NCI-H345 treated with DMSO at 0.1 percent for 48 hours (cell line): ENCODE results near the gene OAF.

Source experiments
- DNase-seq: peaks from one replicate; lab custom pipeline; 2025; ENCODE audit not compliant: unreplicated experiment; lab: John Stamatoyannopoulos, UW

The OAF gene

GRCh38 chr11:120200677-120201076 is 10.2 kb upstream of the OAF start:
- DNase-seq = no peak

DNA sequence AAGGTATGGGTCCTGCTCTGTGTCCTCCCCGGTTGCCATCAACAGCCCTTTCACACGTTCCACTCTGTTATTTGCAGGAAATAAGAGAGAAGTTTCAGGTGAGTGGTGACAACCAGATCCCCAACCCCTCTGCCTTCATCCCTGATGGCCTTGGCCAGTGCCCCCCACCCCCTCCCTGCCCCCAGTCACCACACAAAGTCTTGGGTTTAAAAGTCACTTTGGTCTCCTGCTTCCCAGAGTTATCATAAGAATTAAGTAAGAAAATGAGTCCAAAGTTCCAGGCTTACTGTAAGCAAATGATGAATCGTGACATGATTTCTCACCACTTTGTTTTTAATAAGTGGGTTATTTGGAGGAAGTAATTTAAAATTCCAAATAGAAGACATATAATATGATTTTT is 9.2 kb upstream of the OAF start:
- no peak for DNase-seq

DNA sequence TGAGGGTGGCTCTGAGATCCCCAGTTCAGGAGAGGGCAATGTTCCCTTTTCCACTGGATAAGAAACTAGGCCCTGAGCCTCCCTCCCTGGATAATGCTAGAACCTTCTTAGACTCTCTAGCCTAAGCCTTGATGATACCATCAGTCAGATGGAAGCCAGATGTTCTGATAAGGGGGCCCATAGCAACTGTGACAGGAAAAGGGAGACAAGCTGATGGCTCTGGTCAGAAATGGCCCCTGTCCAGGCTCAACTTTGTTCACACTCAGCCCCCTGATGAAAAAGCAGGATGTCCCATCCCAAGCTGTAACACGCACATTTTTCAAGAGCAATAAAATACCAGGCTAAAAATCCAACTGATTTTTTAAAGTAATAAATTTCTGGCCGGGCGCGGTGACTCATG is 7.2 kb upstream of the OAF start:
- no peak for DNase-seq

DNA sequence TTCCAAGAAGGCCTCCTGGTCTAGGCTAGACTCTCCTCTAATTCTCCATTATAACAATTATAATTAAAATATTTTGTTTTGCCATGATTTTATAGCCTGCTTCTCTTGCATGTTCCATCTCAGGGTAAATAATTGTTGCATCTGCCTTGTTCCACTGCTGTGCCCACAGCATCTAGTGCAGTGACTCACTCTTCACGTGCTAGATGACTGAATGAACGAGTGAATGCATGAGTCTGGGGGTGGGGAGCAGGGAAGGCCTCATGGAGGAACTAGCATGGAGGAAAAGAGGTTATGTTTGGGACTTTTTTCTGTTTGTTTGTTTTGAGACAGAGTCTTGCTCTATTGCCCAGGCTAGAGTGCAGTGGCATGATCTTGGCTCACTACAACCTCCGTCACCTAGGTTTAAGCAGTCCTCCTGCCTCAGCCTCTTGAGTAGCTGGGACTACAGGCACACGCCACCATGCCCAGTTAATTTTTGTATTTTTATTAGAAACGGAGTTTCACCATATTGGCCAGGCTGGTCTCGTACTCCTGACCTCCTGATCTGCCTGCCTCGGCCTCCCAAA is 5.2 kb upstream of the OAF start:
- DNase-seq = no peak

DNA sequence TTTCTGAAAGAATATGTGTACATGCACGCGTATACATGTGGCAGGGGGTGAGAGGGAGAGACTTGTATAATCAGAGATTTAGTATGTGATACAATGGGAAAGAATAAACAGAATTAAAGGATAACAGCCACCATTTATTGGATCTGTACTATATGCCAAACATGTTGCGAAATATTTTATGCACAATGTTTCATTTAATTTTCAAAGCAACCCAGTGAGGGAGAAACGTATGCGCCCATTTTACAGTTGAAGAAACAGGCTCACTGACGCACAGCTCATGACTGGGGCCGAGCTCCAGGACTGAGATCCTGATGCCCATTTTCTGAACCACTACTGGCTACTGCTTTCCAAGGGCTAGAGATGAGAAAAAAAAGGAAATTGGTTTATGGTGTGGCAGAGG is 3.3 kb upstream of the OAF start:
- no peak for DNase-seq

DNA sequence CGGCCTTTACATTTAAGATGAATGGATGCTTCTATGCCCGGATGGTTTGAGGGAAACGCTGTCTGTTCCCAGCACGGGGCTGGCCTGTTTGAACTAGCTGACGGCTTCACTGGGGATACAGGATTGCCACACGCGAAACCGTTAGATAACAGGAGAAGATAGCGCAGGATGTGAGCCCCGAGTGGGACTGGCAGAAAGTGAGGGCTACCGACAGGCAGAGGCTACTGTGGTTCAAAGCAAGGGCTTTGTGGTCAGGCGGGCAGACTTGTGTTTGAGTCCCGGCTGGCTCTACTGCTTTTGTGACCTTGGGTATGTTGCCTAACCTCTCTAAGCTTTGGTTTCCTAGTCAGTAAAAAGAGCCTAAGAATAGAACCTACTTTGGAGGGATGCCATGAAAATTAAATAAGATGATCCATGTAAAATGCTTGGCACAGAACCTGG is 2.8 kb upstream of the OAF start:
- DNase-seq = no peak

DNA sequence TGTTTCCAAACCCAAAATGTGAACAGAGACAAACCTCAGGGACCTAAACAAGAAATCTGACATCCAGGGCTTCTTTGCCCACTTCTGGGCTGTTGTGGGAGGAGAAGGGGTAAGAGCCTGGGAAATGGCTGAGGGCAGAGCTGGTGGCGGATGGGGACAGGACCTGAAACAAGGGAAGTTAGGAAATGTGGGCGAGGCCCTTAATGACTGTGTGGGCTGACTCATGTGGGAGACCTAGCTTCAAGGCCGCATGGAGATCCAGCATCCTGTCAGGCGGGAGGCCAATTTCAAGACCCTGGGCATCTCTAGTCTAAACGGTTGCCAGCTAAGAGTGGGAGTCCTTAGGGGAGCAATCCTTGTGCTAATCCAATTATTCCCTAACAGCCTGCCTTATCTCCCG is 2.1 kb upstream of the OAF start:
- DNase-seq = no peak

GRCh38 chr11:120209746-120210625 is 846 bp upstream of the OAF start:
- no peak for DNase-seq

- no peak for DNase-seq
Observed at GRCh38 chr11:120211522-120212258, 858 bp downstream of the OAF start.

GRCh38 chr11:120212259-120212878 is 1.5 kb downstream of the OAF start:
- DNase-seq = no peak

DNA sequence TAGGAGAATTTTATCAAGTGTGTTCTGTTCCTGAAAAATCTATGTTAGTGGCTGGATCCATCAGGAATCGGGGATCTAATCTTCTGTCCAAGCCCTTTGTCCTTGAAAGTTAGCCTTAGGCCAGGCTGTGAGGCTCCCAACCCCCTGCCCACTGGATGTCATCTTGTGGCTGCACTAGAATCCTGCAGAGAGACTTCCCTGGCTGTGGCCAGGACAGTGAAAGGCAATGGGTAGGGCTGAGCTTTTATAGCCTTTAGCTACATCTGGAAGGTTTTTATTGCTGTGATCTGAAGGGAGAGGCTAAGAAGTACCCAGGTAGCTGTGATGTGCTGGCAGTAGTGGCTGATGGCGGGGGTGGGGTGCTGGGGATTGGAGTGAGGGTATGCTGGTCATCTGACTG is 2.1 kb downstream of the OAF start:
- no peak for DNase-seq

GRCh38 chr11:120214581-120214980 is 3.7 kb downstream of the OAF start:
- DNase-seq = no peak

GRCh38 chr11:120215634-120216033 is 4.8 kb downstream of the OAF start:
- DNase-seq = no peak

GRCh38 chr11:120216426-120217102 is 5.7 kb downstream of the OAF start:
- no peak for DNase-seq

GRCh38 chr11:120217526-120217925 is 6.7 kb downstream of the OAF start:
- no peak for DNase-seq

DNA sequence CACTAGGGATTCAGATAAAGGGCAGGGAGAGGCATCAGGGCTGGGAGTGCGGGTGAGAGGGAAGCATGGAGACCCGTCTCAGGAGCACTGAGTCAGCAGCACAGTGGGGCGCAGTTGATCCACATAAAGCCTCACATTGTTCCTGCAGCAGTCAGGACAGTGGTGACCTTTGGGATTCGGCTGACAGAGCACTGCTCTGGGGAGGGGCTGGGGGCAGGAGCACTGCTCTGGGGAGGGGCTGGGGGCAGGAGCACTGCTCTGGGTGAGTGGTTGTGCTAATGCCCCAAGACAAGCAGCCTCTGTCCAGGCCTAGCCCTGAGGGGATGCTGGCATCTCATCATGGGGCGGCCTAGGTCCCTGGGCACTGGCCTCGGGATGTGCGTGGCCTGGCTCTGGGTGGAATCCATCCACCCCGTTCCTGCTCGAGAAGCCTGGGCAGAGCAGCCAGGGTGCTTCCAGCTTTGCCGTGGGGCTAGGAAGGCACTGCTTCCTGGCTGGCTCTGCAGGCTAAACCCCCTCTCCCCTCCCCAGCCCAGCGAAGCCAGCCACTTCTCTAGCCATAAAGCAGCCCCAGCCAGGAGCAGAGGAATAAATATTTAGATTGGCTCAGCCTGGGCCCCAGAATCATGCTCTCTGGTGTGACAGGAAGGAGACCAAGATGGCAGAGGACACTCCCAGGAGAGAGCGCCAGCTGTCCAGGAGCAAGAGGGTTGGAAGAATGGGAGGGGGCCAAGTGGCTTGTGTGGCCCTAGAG is 7.3 kb downstream of the OAF start:
- no peak for DNase-seq

GRCh38 chr11:120218695-120219033 is 7.8 kb downstream of the OAF start:
- DNase-seq = no peak

- DNase-seq = no peak
Observed at GRCh38 chr11:120219232-120219937, 8.6 kb downstream of the OAF start.

DNA sequence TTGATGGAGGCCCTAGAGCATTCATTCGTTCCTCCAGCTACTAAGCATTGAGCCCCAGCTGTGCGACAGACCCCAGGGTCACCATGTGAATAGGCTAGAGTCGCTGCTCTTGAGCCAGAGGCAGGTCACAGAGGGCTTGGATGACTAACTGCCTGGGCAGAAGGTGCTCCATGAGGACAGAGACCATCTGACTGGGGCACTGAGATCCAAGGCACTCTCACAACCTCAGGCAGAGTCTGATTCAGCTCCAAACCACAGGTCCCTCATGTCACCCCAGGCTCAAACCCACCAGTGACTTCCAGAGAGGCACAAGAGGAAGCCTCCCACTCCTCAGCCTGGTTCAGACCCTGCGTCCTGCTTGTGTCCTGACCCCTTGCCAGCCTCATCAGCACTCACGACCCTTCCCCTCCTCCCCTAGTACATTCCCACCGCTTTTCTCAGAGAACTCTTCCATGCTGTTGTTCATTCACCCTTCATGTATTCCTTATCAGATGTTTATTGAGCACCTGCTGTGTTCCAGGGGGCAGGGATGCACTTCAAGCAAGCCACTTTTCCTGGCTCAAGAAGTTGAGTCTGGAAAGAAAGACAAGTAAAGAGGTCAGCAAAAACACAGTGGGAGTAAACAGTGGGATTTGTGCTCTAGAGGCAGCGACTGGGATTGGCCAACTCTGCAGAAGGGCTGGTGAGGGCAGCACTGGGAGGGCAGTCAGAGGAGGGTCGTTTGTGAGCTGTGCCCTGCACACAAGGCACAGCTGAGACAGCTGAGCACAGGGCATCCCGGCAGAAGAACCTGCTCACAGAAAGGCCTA is 9.3 kb downstream of the OAF start:
- no peak for DNase-seq
